ENCODE data around the gene SLC2A1. TPM values are rescaled to one million over a fixed set of nuclear protein-coding genes. Genes with fewer than 3 reads are reported as not detected.

The SLC2A1 gene
- total RNA-seq, 2 experiments from 2014 or later, result 115 to 125 TPM

GRCh38 chr1:42880384-42880783, 78.3 kb downstream of the SLC2A1 start:
- H3K9me3 Mint-ChIP-seq (ENCODE audit: low read depth), result no peaks in the 10 kb centered on the region
- intact Hi-C loops (cut with DNase I, micrococcal nuclease), result no loop called here
- DNase-seq (no peak), ATAC-seq (no peak)
- POLR2A ChIA-PET, result no interaction called here
- H3K27ac Mint-ChIP-seq, result no peak overlapping the region
- peaks cover 4% of the 10 kb centered on the region for H3K27me3 Mint-ChIP-seq
- no peaks in the 10 kb centered on the region for H3K36me3 Mint-ChIP-seq (ENCODE audit: low read depth)
- H3K4me3 Mint-ChIP-seq, result no peak overlapping the region
- CTCF ChIA-PET, result interaction anchor here (0.7 kb wide), 1 partner anchor 116 kb away, joined by 3 read pairs; no protein-coding TSS in a partner anchor
- no peaks in the 10 kb centered on the region for H3K4me1 Mint-ChIP-seq

DNA sequence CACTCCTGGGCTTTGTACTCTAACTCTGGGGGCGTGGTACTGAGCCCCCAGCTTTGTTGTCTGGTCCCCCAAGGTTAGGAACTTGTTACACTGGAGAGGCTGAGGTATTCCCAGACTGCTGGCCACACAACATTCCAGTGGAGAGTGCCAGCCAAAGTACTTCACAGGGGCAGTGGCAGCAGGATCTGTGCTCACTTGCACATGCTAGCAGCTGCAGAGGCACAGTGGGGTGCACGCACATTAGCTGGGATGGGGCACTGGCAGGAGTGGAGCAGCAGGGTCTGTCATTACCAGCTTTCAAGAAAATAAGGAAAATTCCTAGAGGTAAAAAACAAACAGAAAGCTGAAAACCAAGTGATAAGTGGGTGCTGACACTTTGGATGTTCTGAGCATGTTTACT, 81.3 kb downstream of the SLC2A1 start:
- Mint-ChIP-seq H3K4me3 (no peak overlapping the region), H3K4me1 (no peaks in the 10 kb centered on the region), H3K27ac (no peak overlapping the region), H3K27me3 (no peaks in the 10 kb centered on the region), H3K9me3 (ENCODE audit: low read depth) (peaks cover 6% of the 10 kb centered on the region), H3K36me3 (ENCODE audit: low read depth) (no peaks in the 10 kb centered on the region)
- ChIA-PET POLR2A (interaction anchor here (0.7 kb wide), 1 partner anchor 13 kb away, joined by 3 read pairs; no protein-coding TSS in a partner anchor), CTCF (no interaction called here)
- intact Hi-C loops (cut with DNase I, micrococcal nuclease), result no loop called here
- ATAC-seq, result no peak
- no peak for DNase-seq

GRCh38 chr1:42876009-42876408, 82.7 kb downstream of the SLC2A1 start:
- no peaks in the 10 kb centered on the region for H3K4me1 Mint-ChIP-seq
- ATAC-seq, result no peak
- POLR2A ChIA-PET, result no interaction called here
- no peak overlapping the region for H3K4me3 Mint-ChIP-seq
- CTCF ChIA-PET, result no interaction called here
- H3K9me3 Mint-ChIP-seq (ENCODE audit: low read depth), result peaks cover 6% of the 10 kb centered on the region
- no peaks in the 10 kb centered on the region for H3K27me3 Mint-ChIP-seq
- H3K27ac Mint-ChIP-seq, result no peak overlapping the region
- H3K36me3 Mint-ChIP-seq (ENCODE audit: low read depth), result no peaks in the 10 kb centered on the region
- intact Hi-C loops (cut with DNase I, micrococcal nuclease), result no loop called here
- no peak for DNase-seq

Other genes with a start within 250 kb of the SLC2A1 start
- not detected for gene CLDN19, start 218.6 kb downstream of the SLC2A1 start, total RNA-seq
- 10 to 100 TPM; 24.3 to 28.8 TPM for gene P3H1, start 191.8 kb downstream of the SLC2A1 start, total RNA-seq
- gene C1orf50, start 191.6 kb downstream of the SLC2A1 start, total RNA-seq, result 1 to 10 TPM; 4.0 to 8.0 TPM
- under 1 TPM; 0.19 to 0.48 TPM for gene TMEM269, start 173.9 kb downstream of the SLC2A1 start, total RNA-seq
- gene ERMAP, start 141.7 kb downstream of the SLC2A1 start, total RNA-seq, result 1 to 10 TPM; 4.5 to 6.4 TPM
- 10 to 100 TPM; 14.5 to 14.6 TPM for gene SVBP, start 141.5 kb downstream of the SLC2A1 start, total RNA-seq
- 10 to 100 TPM; 10.5 to 11.7 TPM for gene ZNF691, start 112.3 kb downstream of the SLC2A1 start, total RNA-seq
- 100 to 1,000 TPM; 100 to 114 TPM for gene EBNA1BP2, start 213.4 kb upstream of the SLC2A1 start, total RNA-seq
- under 1 TPM in 1 of 2 experiments, not detected in 1; 0.11 TPM for gene CFAP57, start 213.5 kb upstream of the SLC2A1 start, total RNA-seq